Fibroblast of lung (primary cell): Measurements from ENCODE around the gene OR5H1. TPM values are rescaled to one million over a fixed set of nuclear protein-coding genes. Genes with fewer than 3 reads are reported as not detected.

Experiments
- DNase-seq, 2 donors: peaks; one replicate each; pipeline versions ENCODE4 v3.0.0 to v3.0.0-alpha.2; 2010; ENCODE audit warnings: low read depth in 2 of 2
- H2AFZ ChIP-seq: 2 replicates; pipeline ENCODE4 v1.5.1; 2012; ENCODE audit warnings: low read length, control low read depth, inconsistent platforms
- H3K27ac ChIP-seq: 2 replicates; pipeline ENCODE4 v1.5.1; 2011; ENCODE audit warnings: low read length, control low read depth; ENCODE audit not compliant: insufficient read depth
- H3K27me3 ChIP-seq: 2 replicates; pipeline ENCODE4 v1.5.1; 2011; ENCODE audit warnings: mild to moderate bottlenecking, low read length; ENCODE audit not compliant: control insufficient read depth, insufficient read depth
- H3K36me3 ChIP-seq: 2 replicates; pipeline ENCODE4 v1.5.1; 2011; ENCODE audit warnings: low read length; ENCODE audit not compliant: control insufficient read depth, insufficient read depth
- H3K4me1 ChIP-seq: 2 replicates; pipeline ENCODE4 v1.5.1; 2011; ENCODE audit warnings: low read length; ENCODE audit not compliant: control insufficient read depth, insufficient read depth; ENCODE audit errors: extremely low read depth
- H3K4me2 ChIP-seq: 2 replicates; pipeline ENCODE4 v1.5.1; 2011; ENCODE audit warnings: low read length, control low read depth; ENCODE audit not compliant: insufficient read depth; ENCODE audit errors: extremely low read depth
- H3K4me3 ChIP-seq, 4 experiments: fragments of 200-600 bp in 1 of 4; sonication (generic) in 1 of 4; replicated peaks in 1 of 4; 2 replicates each; pipeline ENCODE4 v1.5.1; 2011 to 2016; ENCODE audit warnings: low read length in 4 of 4, low read depth in 3 of 4, mild to moderate bottlenecking in 3 of 4, control low read depth in 2 of 4, inconsistent platforms in 1 of 4, mixed read lengths in 1 of 4; ENCODE audit not compliant: insufficient read depth in 1 of 4; ENCODE audit errors: control extremely low read depth in 1 of 4
- H3K79me2 ChIP-seq: 2 replicates; pipeline ENCODE4 v1.5.1; 2012; ENCODE audit warnings: mild to moderate bottlenecking, low read length, inconsistent platforms; ENCODE audit not compliant: control insufficient read depth, insufficient read depth
- H3K9ac ChIP-seq: 2 replicates; pipeline ENCODE4 v1.5.1; 2011; ENCODE audit warnings: mild to moderate bottlenecking, low read length, control low read depth; ENCODE audit not compliant: insufficient read depth
- H3K9me3 ChIP-seq: 2 replicates; pipeline ENCODE4 v1.5.1; 2012; ENCODE audit warnings: low read depth, low read length; ENCODE audit not compliant: control insufficient read depth, insufficient read depth
- H4K20me1 ChIP-seq: 2 replicates; pipeline ENCODE4 v1.5.1; 2011; ENCODE audit warnings: low read length; ENCODE audit not compliant: control insufficient read depth, insufficient read depth; ENCODE audit errors: extremely low read depth
- CTCF ChIP-seq, 2 donors: IDR thresholded peaks in 1 of 2; conservative IDR thresholded peaks in 1 of 2; 1 replicate in 1 of 2; 2 replicates in 1 of 2; pipeline ENCODE4 v1.5.1; 2011 to 2012; ENCODE audit warnings: low read length in 2 of 2, control low read depth in 1 of 2, inconsistent platforms in 1 of 2, low read depth in 1 of 2, mild to moderate bottlenecking in 1 of 2
- EZH2 ChIP-seq: IDR thresholded peaks from 2 replicates; pipeline ENCODE4 v1.5.1; 2012; ENCODE audit warnings: low read length, control low read depth, mild to moderate bottlenecking; ENCODE audit errors: missing control alignments
- polyA plus RNA-seq, 2 donors: library from polyadenylated mRNA; depleted of rRNA in 1 of 2; stranded (reverse) in 1 of 2; unstranded in 1 of 2; fragments of >200 nt; gene quantifications; 2 replicates each; pipeline ENCODE4 v1.2.1, GENCODE V29; 2011 to 2012; ENCODE audit warnings: missing spikeins in 1 of 2
- total RNA-seq: library from RNA; depleted of rRNA; stranded (reverse); fragments of >200 nt; gene quantifications from 2 replicates; pipeline ENCODE4 v1.2.1, GENCODE V29; 2014

Gene OR5H1
- total and polyA plus RNA-seq, 2 donors (not counting 1 experiment from before 2014, with no cell fraction given): not detected

- no peak overlapping the region for H2AFZ ChIP-seq
These were observed 20.7 kb downstream of the OR5H1 start for GRCh38 chr3:98151241-98151640.

GRCh38 chr3:98166396-98166795 is 35.9 kb downstream of the OR5H1 start, which contains the start of gene OR5H15:
Gene OR5H15, plus strand, starts transcription at chr3:98166696. Its CDS starts 2,004 bp downstream, at chr3:98168700.
- H3K4me2 ChIP-seq: no peak within 1 kb of the TSS
- no peak for DNase-seq

More at GRCh38 chr3:98151241-98151640, 20.7 kb downstream of the OR5H1 start:
- Histone ChIP-seq H3K79me2 (no peaks in the 10 kb centered on the region), H3K9me3 (no peaks in the 10 kb centered on the region), H3K9ac (no peak overlapping the region), H3K27me3 (no peaks in the 10 kb centered on the region), H3K36me3 (no peaks in the 10 kb centered on the region), H3K4me3 (no peak overlapping the region), H3K4me1 (no peaks in the 10 kb centered on the region), H4K20me1 (no peaks in the 10 kb centered on the region), H3K27ac (no peak overlapping the region), H3K4me2 (no peak overlapping the region)
- peak in 1 of 2 donors; percentile 29 for DNase-seq
- TF ChIP-seq EZH2 (no peak), CTCF (conservative IDR thresholded peaks at IDR 0.05 in 1 of 2, IDR thresholded peaks at IDR 0.05 in 1 of 2; ENCODE audit: low read depth in 1 of 2, low read length in 2 of 2) (no peak)

GRCh38 chr3:98171071-98171470 is 40.5 kb downstream of the OR5H1 start:
- H3K36me3 ChIP-seq: no peaks in the 10 kb centered on the region
- H4K20me1 ChIP-seq: no peaks in the 10 kb centered on the region
- no peaks in the 10 kb centered on the region for H3K4me1 ChIP-seq
- TF ChIP-seq EZH2 (no peak), CTCF (conservative IDR thresholded peaks at IDR 0.05 in 1 of 2, IDR thresholded peaks at IDR 0.05 in 1 of 2; ENCODE audit: low read depth in 1 of 2, low read length in 2 of 2) (no peak)
- H3K9ac ChIP-seq: no peak overlapping the region
- H3K79me2 ChIP-seq: no peaks in the 10 kb centered on the region
- no peak overlapping the region for H3K4me3 ChIP-seq
- H3K27ac ChIP-seq: no peak overlapping the region
- DNase-seq: no peak
- no peaks in the 10 kb centered on the region for H3K27me3 ChIP-seq
- H3K9me3 ChIP-seq: no peaks in the 10 kb centered on the region
- no peak overlapping the region for H3K4me2 ChIP-seq
- H2AFZ ChIP-seq: no peak overlapping the region

More at GRCh38 chr3:98166396-98166795, 35.9 kb downstream of the OR5H1 start, which contains the start of gene OR5H15:
- Histone ChIP-seq H3K4me3 (no peak within 1 kb of the TSS), H3K36me3 (no peaks in the 10 kb centered on the region), H3K9me3 (no peaks in the 10 kb centered on the region), H3K4me1 (no peaks in the 10 kb centered on the region), H3K27me3 (no peaks in the 10 kb centered on the region), H2AFZ (no peak within 1 kb of the TSS), H3K27ac (no peak within 1 kb of the TSS), H3K79me2 (no peaks in the 10 kb centered on the region), H3K9ac (no peak within 1 kb of the TSS), H4K20me1 (no peaks in the 10 kb centered on the region)
- TF ChIP-seq CTCF (conservative IDR thresholded peaks at IDR 0.05 in 1 of 2, IDR thresholded peaks at IDR 0.05 in 1 of 2; ENCODE audit: low read depth in 1 of 2, low read length in 2 of 2): no peak
- no peak for TF ChIP-seq EZH2
